BJ (cell line): ENCODE results near the gene JCAD. TPM values are rescaled to one million over a fixed set of nuclear protein-coding genes. Genes with fewer than 3 reads are reported as not detected.
"Not testable (repeated sequence)": the region's sequence is repeated elsewhere in the genome, so short reads cannot be mapped to it uniquely, and the experiment has no call there.

Experiments
- CTCF ChIA-PET: fragments of 350-600 bp; formaldehyde crosslinking; extraction: SDS; loops from one replicate; lab custom pipeline; 2021; ENCODE audit warnings: antibody characterized with exemption, inconsistent platforms; lab: Yijun Ruan, JAX
- POLR2A ChIA-PET: fragments of 300-600 bp; sonication (Branson Sonifier 250); formaldehyde crosslinking; extraction: SDS; loops from one replicate; lab custom pipeline; 2021; ENCODE audit warnings: antibody characterized with exemption; lab: Charles Lee
- DNase-seq: peaks from one replicate; pipeline ENCODE4 v3.0.0-alpha.2; 2011; ENCODE audit warnings: low read depth
- H3K27me3 ChIP-seq: 2 replicates; pipeline ENCODE4 v1.6.0; 2011; ENCODE audit warnings: low read length; ENCODE audit not compliant: control insufficient read depth, insufficient read depth
- H3K36me3 ChIP-seq: 2 replicates; pipeline ENCODE4 v1.5.1; 2011; ENCODE audit warnings: low read length; ENCODE audit not compliant: control insufficient read depth, insufficient read depth
- H3K4me3 ChIP-seq: 2 replicates; pipeline ENCODE4 v1.5.1; 2011; ENCODE audit warnings: low read depth, mild to moderate bottlenecking, control low read depth, low read length
- CTCF ChIP-seq: IDR thresholded peaks from 2 replicates; pipeline ENCODE4 v1.5.1; 2011; ENCODE audit warnings: low read depth, mild to moderate bottlenecking, control low read depth, inconsistent platforms, low read length, moderate library complexity; ENCODE audit not compliant: insufficient read depth
- polyA plus RNA-seq: library from polyadenylated mRNA; depleted of rRNA; stranded (reverse); fragments of >200 nt; gene quantifications from 2 replicates; pipeline ENCODE4 v1.2.3, GENCODE V29; 2011

Gene JCAD
- polyA plus RNA-seq, 1 experiment = 13.9 TPM

DNA sequence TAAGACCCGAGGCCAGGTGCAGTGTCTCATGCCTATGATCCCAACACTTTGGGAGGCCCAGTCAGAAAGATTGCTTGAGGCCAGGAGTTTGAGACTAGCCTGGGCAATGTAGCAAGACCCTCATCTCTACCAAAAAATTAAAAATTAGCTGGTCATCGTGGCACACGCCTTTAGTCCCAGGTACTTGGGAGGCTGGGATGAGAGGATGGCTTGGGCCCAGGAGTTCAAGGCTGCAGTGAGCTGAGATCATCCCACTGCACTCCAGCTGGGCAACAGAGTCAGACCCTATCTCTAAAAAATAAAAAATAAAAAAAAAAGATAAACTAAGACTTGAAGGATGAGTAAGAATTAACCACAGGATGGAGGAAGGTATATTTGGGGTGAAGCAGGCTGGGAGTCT lies 77.9 kb downstream of the JCAD start:
- H3K27me3 ChIP-seq = peaks cover 8% of the 10 kb centered on the region
- H3K36me3 ChIP-seq = no peaks in the 10 kb centered on the region
- ChIA-PET POLR2A (no interaction called here), CTCF (interaction anchor here (12.5 kb wide), 1 partner anchor 19 kb away, joined by 86 read pairs; no protein-coding TSS in a partner anchor)
- no peak overlapping the region for H3K4me3 ChIP-seq
- no peak for DNase-seq
- TF ChIP-seq CTCF = no peak

- POLR2A ChIA-PET = no interaction called here
- Histone ChIP-seq H3K4me3 (no peak overlapping the region), H3K27me3 (peaks cover 12% of the 10 kb centered on the region), H3K36me3 (no peaks in the 10 kb centered on the region)
- DNase-seq = no peak
- CTCF ChIA-PET = interaction anchor here (12.5 kb wide), 1 partner anchor 20 kb away, joined by 86 read pairs; no protein-coding TSS in a partner anchor
- no peak for TF ChIP-seq CTCF
Observed at GRCh38 chr10:29980084-29980483, 79.3 kb downstream of the JCAD start.

GRCh38 chr10:29979421-29979779 lies 80.0 kb downstream of the JCAD start:
- H3K4me3 ChIP-seq, DNase-seq, H3K36me3 ChIP-seq, POLR2A ChIA-PET: not testable (repeated sequence)
- peaks cover 12% of the 10 kb centered on the region for H3K27me3 ChIP-seq
- CTCF ChIA-PET = interaction anchor here (0.6 to 12.5 kb wide), 4 partner anchors 15 to 630 kb away, joined by 3 to 86 read pairs (median 4); no protein-coding TSS in a partner anchor

- TF ChIP-seq CTCF = no peak
- POLR2A ChIA-PET = interaction anchor here (1.0 kb wide), 1 partner anchor 13 kb away, joined by 7 read pairs; no protein-coding TSS in a partner anchor
- Histone ChIP-seq H3K27me3 (peaks cover 10% of the 10 kb centered on the region), H3K4me3 (no peak overlapping the region), H3K36me3 (no peaks in the 10 kb centered on the region)
- DNase-seq = no peak
- CTCF ChIA-PET = interaction anchor here (2.2 kb wide), 1 partner anchor 21 kb away, joined by 10 read pairs; no protein-coding TSS in a partner anchor
Observed at GRCh38 chr10:29977171-29977570, 82.2 kb downstream of the JCAD start.

GRCh38 chr10:29976134-29976533 lies 83.3 kb downstream of the JCAD start:
- no peak for TF ChIP-seq CTCF
- H3K4me3 ChIP-seq = no peak overlapping the region
- H3K27me3 ChIP-seq = peaks cover 10% of the 10 kb centered on the region
- CTCF ChIA-PET = interaction anchor here (2.2 kb wide), 1 partner anchor 22 kb away, joined by 10 read pairs; no protein-coding TSS in a partner anchor
- POLR2A ChIA-PET = no interaction called here
- no peak for DNase-seq
- H3K36me3 ChIP-seq = no peaks in the 10 kb centered on the region

DNA sequence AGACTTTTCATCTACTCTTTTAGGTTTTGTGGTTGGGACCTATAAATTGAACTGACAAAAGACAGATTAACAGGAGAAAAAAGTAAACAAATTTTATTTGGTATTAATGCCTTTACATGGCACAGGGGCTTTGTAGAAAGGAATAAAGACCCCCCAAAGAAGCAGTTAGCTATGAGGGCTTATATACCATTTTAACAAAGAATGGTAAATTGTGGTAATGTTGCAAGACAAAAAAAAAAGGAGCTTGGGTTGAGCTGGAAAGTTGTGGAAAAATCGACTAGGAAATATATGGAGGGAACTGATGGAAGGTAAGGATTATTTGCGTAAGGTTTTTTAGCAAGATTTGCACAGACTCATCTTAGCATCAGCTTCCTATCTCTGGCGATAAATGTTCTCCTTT lies 84.6 kb downstream of the JCAD start:
- ChIA-PET POLR2A (no interaction called here), CTCF (interaction anchor here (0.7 kb wide), 1 partner anchor 9 kb away, joined by 3 read pairs; no protein-coding TSS in a partner anchor)
- Histone ChIP-seq H3K4me3 (no peak overlapping the region), H3K27me3 (peaks cover 9% of the 10 kb centered on the region), H3K36me3 (no peaks in the 10 kb centered on the region)
- no peak for DNase-seq
- TF ChIP-seq CTCF = no peak
